Measurements from ENCODE around the gene GPHA2.

DNA sequence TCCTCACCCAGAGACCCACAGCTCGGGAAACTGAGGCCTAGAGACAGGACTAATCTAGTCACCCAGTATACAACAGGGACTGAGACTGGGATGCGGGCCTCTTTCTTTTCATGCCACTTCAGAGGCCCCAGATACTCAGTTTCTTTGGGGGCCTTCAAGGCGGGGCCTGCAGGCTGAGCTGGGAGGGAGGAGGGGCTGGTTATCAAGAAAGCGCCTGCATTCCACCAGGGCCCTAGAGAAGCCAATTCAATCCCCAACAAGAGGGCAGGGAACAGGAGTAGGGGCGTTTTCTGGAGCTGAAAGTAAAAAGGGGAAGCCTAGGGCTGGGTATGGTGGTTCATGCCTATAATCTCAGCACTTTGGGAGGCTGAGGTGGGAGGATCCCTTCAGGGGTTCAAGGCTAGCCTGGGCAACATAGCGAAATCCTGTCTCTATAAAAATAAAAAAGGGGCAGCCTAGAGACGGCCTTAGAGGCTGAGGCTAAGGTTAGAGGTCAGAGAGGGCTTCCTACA, 20.3 kb downstream of the GPHA2 start:
- TF ChIP-seq CEBPB (IDR thresholded peaks at IDR 0.05) (no peak), TCF12 (IDR thresholded peaks at IDR 0.05; ENCODE audit: low read depth) (no peak), EP300 (IDR thresholded peaks at IDR 0.05; ENCODE audit: borderline replicate concordance) (no peak), TAF1 (IDR thresholded peaks at IDR 0.05; ENCODE audit: low read depth) (no peak), YY1 (IDR thresholded peaks at IDR 0.05; ENCODE audit: low read depth) (no peak)
- TF ChIP-seq, protein P1, sequence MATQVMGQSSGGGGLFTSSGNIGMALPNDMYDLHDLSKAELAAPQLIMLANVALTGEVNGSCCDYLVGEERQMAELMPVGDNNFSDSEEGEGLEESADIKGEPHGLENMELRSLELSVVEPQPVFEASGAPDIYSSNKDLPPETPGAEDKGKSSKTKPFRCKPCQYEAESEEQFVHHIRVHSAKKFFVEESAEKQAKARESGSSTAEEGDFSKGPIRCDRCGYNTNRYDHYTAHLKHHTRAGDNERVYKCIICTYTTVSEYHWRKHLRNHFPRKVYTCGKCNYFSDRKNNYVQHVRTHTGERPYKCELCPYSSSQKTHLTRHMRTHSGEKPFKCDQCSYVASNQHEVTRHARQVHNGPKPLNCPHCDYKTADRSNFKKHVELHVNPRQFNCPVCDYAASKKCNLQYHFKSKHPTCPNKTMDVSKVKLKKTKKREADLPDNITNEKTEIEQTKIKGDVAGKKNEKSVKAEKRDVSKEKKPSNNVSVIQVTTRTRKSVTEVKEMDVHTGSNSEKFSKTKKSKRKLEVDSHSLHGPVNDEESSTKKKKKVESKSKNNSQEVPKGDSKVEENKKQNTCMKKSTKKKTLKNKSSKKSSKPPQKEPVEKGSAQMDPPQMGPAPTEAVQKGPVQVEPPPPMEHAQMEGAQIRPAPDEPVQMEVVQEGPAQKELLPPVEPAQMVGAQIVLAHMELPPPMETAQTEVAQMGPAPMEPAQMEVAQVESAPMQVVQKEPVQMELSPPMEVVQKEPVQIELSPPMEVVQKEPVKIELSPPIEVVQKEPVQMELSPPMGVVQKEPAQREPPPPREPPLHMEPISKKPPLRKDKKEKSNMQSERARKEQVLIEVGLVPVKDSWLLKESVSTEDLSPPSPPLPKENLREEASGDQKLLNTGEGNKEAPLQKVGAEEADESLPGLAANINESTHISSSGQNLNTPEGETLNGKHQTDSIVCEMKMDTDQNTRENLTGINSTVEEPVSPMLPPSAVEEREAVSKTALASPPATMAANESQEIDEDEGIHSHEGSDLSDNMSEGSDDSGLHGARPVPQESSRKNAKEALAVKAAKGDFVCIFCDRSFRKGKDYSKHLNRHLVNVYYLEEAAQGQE (IDR thresholded peaks at IDR 0.05; ENCODE audit: low read depth) = no peak
